SK-N-SH treated with all-trans-retinoic acid at 6 μM for 48 hours (cell line): ENCODE results near the gene XRCC2.

Experiments
- ARNTL ChIP-seq: fragments of 450-650 bp; formaldehyde crosslinking; IDR thresholded peaks from 2 replicates; pipeline ENCODE4 v1.5.0; 2020; ENCODE audit warnings: low read depth, mild to moderate bottlenecking, moderate library complexity, borderline replicate concordance
- CSRNP3 ChIP-seq: fragments of 250-450 bp; sonication (Bioruptor Pico); IDR thresholded peaks from 2 replicates; pipeline ENCODE4 v1.5.1; 2021; ENCODE audit warnings: mild to moderate bottlenecking, moderate library complexity
- ESRRG ChIP-seq: fragments of 250-450 bp; sonication (Bioruptor Pico); IDR thresholded peaks from 2 replicates; pipeline ENCODE4 v1.6.1; 2021; ENCODE audit warnings: mild to moderate bottlenecking
- OSR1 ChIP-seq: fragments of 250-450 bp; sonication (Bioruptor Pico); IDR thresholded peaks from 2 replicates; pipeline ENCODE4 v1.8.0; 2022; ENCODE audit warnings: moderate library complexity, mild to moderate bottlenecking, inconsistent platforms
- PATZ1 ChIP-seq: fragments of 250-450 bp; sonication (Bioruptor Pico); IDR thresholded peaks from 2 replicates; pipeline ENCODE4 v1.8.0; 2020; ENCODE audit warnings: mild to moderate bottlenecking, moderate library complexity, borderline replicate concordance
- POU6F1 ChIP-seq: fragments of 250-450 bp; sonication (Bioruptor Pico); IDR thresholded peaks from 2 replicates; pipeline ENCODE4 v1.8.0; 2021; ENCODE audit warnings: low read depth, mild to moderate bottlenecking, moderate library complexity, borderline replicate concordance
- PPARA ChIP-seq: fragments of 250-450 bp; sonication (Bioruptor Pico); IDR thresholded peaks from 2 replicates; pipeline ENCODE4 v1.5.0; 2020; ENCODE audit warnings: mild to moderate bottlenecking, borderline replicate concordance
- RARB ChIP-seq: fragments of 250-450 bp; sonication (Bioruptor Pico); IDR thresholded peaks from 2 replicates; pipeline ENCODE4 v1.8.0; 2021; ENCODE audit warnings: mild to moderate bottlenecking, moderate library complexity
- TCF4 ChIP-seq: fragments of 250-450 bp; sonication (Bioruptor Pico); IDR thresholded peaks from 2 replicates; pipeline ENCODE4 v1.8.0; 2021; ENCODE audit warnings: mild to moderate bottlenecking, moderate library complexity, borderline replicate concordance
- TOX ChIP-seq: fragments of 250-450 bp; sonication (Bioruptor Pico); IDR thresholded peaks from 2 replicates; pipeline ENCODE4 v1.8.0; 2021; ENCODE audit warnings: mild to moderate bottlenecking, moderate library complexity, borderline replicate concordance
- ZFP3 ChIP-seq: fragments of 250-450 bp; sonication (Bioruptor Pico); IDR thresholded peaks from 2 replicates; pipeline ENCODE4 v1.5.0; 2020; ENCODE audit warnings: mild to moderate bottlenecking, moderate library complexity
- ZFP30 ChIP-seq: fragments of 450-650 bp; formaldehyde crosslinking; IDR thresholded peaks from 2 replicates; pipeline ENCODE4 v1.5.0; 2022; ENCODE audit warnings: mild to moderate bottlenecking, moderate library complexity
- ZNF565 ChIP-seq: fragments of 450-650 bp; formaldehyde crosslinking; conservative IDR thresholded peaks from 2 replicates; pipeline ENCODE4 v1.5.0; 2020; ENCODE audit warnings: low read depth, mild to moderate bottlenecking, moderate library complexity
- ZNF70 ChIP-seq: fragments of 450-650 bp; formaldehyde crosslinking; IDR thresholded peaks from 2 replicates; pipeline ENCODE4 v1.5.0; 2020; ENCODE audit warnings: mild to moderate bottlenecking, moderate library complexity

DNA sequence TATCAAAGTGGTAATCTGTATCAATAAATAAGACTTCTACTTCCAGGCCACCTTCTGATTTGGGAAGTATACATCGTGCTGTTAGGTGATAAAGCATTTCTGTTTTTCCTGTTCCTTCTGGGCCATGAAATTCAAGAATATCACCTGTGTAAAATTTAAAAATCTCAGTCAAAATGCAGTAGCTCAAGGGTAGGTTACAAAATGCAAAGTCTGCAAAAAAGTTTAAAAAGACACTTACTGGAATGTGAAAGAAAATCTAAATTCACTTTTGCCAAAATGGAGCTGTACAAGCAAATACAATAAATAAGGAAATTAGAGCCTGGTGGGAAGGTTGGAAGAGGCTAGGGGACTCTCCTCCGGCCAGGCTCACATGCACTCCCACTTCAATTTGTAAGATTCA is 26.7 kb downstream of the XRCC2 start:
- TF ChIP-seq TCF4 (CRISPR knock-in tag) (no peak), ZNF70 (no peak), ZFP3 (CRISPR knock-in tag) (no peak), ARNTL (CRISPR knock-in tag) (no peak), RARB (CRISPR knock-in tag) (no peak), TOX (CRISPR knock-in tag) (no peak), PATZ1 (no peak), CSRNP3 (no peak), OSR1 (no peak), ESRRG (no peak), PPARA (CRISPR knock-in tag) (no peak), POU6F1 (CRISPR knock-in tag) (no peak), ZFP30 (CRISPR knock-in tag) (no peak), ZNF565 (no peak)
